GM10266 (cell line): ENCODE results near the gene GMDS.

ENCODE experiments used
- DNase-seq: peaks from one replicate; pipeline ENCODE4 v3.0.0; 2012; ENCODE audit errors: extremely low spot score
- CTCF ChIP-seq: IDR thresholded peaks from 2 replicates; pipeline ENCODE4 v1.5.1; 2012; ENCODE audit warnings: mild to moderate bottlenecking, low read depth; ENCODE audit not compliant: control insufficient read depth, insufficient read depth; ENCODE audit errors: missing control alignments

Gene GMDS

GRCh38 chr6:2085657-2086056, 159.7 kb downstream of the GMDS start:
- no peak for TF ChIP-seq CTCF
- DNase-seq, result no peak

- DNase-seq, result peak; percentile 45
- TF ChIP-seq CTCF, result no peak
Measured at GRCh38 chr6:2081155-2082138, 164.0 kb downstream of the GMDS start.

GRCh38 chr6:2078888-2079287, 166.5 kb downstream of the GMDS start:
- no peak for TF ChIP-seq CTCF

DNA sequence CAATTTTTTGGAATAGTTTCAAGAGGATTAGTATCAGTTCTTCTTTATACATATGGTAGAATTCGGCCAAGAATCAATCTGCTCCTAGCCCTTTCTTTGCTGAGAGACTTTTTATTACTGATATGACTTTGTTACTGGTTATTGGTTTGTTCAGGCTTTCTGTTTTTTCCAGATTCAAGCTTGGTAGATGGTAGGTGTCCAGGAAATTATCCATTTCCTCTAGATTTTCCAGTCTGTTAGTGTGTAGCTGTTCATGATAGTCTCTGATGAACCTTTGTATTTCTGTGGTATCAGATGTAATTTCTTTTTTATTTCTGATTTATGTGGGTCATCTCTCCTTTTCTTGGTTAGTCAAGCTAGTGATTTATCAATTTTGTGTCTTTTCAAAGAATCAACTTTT, 167.6 kb downstream of the GMDS start:
- TF ChIP-seq CTCF, result no peak
- DNase-seq, result no peak

More at GRCh38 chr6:2078888-2079287, 166.5 kb downstream of the GMDS start:
- no peak for DNase-seq

DNA sequence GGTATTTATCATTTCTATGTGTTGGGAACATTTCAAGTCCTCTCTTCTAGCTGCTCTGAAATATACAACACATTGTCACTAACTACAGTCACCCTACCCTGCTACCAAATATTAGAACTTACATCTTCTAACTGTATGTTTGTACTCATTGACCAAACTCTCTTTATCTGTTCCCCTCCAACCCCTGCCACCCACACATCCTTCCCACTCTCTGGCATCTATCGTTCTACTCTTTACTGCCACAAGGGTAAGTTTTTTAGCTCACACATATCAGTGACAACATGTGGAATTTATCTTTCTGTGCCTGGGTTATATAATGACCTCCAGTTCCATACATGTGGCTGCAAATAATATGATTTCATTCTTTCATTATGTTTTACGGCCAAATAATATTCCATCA, 171.9 kb downstream of the GMDS start:
- DNase-seq, result no peak

DNA sequence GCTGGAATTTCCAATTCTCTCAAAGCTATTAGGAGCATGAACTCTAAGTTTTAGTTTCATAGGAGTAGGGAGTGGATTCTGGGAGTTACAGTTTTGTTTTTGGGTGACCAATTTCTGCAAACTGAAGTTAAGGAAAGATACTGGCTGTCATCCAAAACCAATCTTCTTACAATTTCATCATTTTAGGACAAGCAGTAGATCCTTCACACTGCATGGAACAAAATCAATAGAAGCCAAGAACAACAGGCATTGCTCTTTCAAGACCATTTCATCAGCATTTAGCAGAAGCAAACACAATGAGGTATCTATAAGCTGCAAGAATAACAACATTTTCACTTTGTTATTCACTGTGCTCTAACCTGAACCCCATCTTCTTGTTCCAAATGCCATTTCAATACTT, 173.0 kb downstream of the GMDS start:
- DNase-seq, result no peak
- no peak for TF ChIP-seq CTCF

More for the DNA sequence above, 171.9 kb downstream of the GMDS start:
- TF ChIP-seq CTCF, result no peak

DNA sequence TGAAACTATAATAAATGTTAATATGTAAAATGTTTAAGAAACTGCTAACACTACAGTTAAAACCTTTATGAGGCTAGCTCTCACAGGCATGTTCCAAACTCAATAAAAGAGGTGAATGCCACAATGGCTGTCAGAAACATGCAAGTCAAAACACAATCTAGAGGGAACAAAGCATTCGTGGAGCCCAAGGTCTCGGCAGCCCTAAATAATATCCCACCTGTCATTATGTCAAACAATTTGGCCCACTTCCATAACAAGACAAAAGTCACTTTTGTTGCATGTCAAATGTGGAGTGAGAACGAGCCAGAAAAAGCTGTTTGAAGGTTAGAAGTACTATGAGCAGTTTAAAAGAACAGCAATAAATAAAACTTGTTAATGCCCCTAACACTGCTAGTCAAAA, 181.9 kb downstream of the GMDS start:
- no peak for DNase-seq
- no peak for TF ChIP-seq CTCF
